HG02623 (cell line): ENCODE results near the gene FGF12.
"Not testable (repeated sequence)": the region's sequence is repeated elsewhere in the genome, so short reads cannot be mapped to it uniquely, and the experiment has no call there.

Experiments used
- ATAC-seq: cut with Tn5 transposase; IDR thresholded peaks from one replicate; pipeline ENCODE4 v1.9.1; 2021; ENCODE audit warnings: moderate library complexity; ENCODE audit not compliant: unreplicated experiment

The FGF12 gene

GRCh38 chr3:192727032-192727847, at the start of gene FGF12:
TSS of gene FGF12 (minus strand) at chr3:192727541.
- ATAC-seq: no peak

DNA sequence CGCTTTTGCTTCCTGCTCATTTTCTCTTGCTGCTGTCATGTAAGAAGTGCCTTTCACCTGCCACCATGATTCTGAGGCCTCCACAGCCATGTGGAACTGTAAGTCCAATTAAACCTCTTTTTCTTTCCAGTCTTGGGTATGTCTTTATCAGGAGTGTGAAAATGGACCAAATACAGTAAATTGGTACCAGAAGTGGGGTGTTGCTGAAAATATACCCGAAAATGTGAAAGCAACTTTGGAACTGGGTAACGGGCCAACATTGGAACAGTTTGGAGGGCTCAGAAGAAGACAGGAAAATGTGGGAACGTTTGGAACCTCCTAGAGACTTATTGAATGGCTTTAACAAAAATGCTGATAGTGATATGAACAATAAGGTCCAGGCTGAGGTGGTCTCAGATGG, 47.0 kb upstream of the FGF12 start:
- ATAC-seq: not testable (repeated sequence)

GRCh38 chr3:192772240-192772894, 45.0 kb upstream of the FGF12 start:
- ATAC-seq: no peak

GRCh38 chr3:192758654-192759053, 31.3 kb upstream of the FGF12 start:
- ATAC-seq: no peak

- ATAC-seq: no peak
These were observed 23.8 kb upstream of the FGF12 start for GRCh38 chr3:192751148-192751547.

DNA sequence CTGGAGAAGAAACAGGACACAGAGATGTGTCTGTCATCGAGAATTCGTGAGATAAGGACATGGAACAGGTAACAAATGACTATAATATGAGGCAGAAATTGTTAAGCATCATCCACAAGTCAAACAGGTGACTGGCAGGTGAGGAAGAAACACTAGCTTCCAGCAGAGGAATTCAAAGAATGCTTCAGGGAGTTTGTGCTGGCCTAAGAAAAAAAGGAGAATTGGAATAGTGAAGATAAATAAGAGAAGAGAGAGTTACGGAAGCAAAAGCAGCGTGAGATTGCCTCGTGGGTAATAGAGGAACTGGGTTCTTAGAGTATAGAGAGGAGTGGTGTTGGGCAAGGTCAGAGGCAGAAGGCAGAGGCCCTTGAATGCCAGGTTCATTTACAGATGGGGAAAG, 22.9 kb upstream of the FGF12 start:
- no peak for ATAC-seq

DNA sequence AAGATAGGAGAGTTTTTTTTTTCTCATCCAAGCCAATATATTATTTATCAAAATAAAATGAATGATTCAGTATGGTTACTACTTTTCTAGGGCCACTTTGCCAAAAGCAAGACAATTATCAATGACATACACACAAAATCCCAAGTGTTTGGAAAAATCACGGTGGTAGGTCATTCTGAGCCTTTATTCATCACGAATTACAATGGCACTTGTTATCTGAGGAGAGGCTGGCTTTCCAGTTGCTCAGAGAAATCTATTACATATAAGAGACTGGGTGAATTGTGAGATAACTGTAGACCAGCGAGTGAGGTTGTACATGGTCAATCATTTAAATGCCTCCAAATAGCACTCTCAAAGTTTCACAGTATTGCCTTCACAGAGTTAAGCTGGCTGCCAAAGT, 20.4 kb upstream of the FGF12 start:
- ATAC-seq: no peak

DNA sequence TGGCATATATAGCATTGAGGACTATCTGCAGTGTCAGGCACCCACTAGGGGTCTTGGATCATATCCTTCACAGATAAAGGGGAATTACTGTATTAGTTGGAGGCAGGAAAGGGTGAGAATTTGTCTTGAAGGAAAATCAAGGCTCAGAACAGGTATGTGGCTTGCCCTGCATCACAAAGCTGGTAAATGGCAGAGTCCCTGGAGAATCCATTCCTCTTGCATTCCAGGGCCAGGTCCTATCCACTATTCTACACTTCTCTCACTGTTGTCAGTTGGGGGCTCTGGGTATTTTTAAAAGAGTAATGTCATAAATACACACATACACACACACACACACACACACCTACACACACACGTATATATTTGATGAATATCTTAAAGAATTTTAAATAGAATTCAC, 19.8 kb upstream of the FGF12 start:
- no peak for ATAC-seq

DNA sequence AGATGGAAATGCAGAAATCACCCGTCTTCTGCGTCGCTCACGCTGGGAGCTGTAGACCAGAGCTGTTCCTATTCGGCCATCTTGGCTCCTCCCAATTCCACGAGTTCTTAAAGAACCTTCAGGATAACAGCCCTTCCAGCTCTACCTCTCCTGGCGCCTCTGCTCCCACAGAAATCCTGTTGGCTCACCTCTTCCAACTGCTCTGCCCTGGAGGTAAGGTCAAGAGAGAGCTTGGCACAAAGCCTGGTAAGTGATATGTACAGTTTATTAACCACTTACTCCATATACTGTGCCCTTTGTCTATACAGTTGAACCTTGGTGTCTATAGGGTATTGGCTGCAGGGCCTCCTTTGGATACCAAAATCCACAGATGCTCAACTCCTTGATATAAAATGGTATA, 17.8 kb upstream of the FGF12 start:
- no peak for ATAC-seq

DNA sequence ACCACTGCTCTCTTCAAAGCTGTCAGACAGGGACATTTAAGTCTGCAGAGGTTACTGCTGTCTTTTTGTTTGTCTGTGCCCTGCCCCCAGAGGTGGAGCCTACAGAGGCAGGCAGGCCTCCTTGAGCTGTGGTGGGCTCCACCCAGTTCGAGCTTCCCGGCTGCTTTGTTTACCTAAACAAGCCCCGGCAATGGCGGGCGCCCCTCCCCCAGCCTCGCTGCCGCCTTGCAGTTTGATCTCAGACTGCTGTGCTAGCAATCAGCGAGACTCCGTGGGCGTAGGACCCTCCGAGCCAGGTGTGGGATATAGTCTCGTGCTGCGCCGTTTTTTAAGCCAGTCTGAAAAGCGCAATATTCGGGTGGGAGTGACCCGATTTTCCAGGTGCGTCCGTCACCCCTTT, 17.3 kb upstream of the FGF12 start:
- not testable (repeated sequence) for ATAC-seq

- no peak for ATAC-seq
These were observed 10.2 kb upstream of the FGF12 start for GRCh38 chr3:192737506-192737905.

GRCh38 chr3:192731233-192731632, 3.9 kb upstream of the FGF12 start:
- no peak for ATAC-seq

GRCh38 chr3:192726385-192726784, 956 bp downstream of the FGF12 start:
- ATAC-seq: no peak

- ATAC-seq: no peak
These were observed 7.4 kb downstream of the FGF12 start for GRCh38 chr3:192719964-192720363.

DNA sequence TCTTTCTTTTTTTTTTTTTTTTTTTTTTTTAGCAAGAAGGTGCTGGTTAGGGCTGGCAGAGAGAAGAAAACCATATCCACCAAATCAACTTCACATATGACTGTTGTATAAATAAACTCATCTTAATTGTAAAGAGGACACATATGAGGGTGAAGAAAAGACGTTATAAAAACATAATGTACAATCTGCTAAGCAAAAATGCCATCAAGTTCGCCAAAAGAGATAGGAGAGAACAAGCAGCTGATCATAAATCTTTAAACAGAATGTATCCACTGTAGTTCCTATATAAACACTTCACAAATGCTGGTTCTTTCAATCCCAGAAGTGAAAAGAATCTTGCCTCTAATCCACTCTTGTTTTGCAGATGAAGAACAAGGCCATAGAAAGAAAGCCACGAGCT, 9.2 kb downstream of the FGF12 start:
- ATAC-seq: no peak

GRCh38 chr3:192715126-192715525, 12.2 kb downstream of the FGF12 start:
- ATAC-seq: no peak

DNA sequence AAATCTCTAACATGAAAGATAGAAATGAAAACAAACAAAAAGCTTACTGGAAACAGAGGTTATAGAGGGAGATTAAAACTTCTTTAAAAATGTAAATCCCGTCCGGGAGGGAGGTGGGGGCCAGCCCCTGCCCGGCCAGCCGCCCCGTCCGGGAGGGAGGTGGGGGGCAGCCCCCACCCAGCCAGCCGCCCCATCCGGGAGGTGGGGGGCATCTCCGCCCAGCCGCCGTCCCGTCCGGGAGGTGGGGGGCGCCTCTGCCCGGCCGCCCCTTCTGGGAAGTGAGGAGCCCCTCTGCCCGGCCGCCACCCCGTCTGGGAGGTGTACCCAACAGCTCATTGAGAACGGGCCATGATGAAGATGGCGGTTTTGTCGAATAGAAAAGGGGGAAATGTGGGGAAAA, 16.2 kb downstream of the FGF12 start:
- ATAC-seq: not testable (repeated sequence)

DNA sequence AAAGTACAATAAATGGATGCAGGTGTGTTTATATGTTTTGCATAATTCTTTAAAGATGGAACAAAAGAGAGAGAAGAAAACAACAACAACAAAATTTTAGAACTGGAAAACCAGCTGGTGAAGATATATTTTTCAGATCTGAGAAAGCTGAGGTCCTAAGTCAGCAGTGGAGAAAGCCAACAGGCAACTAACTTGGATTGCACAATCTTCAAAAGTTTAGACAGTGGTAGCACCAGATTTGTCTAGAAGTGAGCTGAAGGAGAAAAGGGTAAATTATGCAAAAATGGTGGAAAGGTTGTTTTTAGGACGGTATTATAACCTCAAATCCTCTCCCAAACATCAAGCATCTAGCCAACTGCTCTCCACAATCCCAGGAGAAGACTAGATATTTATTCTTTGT, 17.0 kb downstream of the FGF12 start:
- no peak for ATAC-seq

GRCh38 chr3:192706272-192706671, 21.1 kb downstream of the FGF12 start:
- ATAC-seq: no peak

GRCh38 chr3:192700885-192701284, 26.5 kb downstream of the FGF12 start:
- ATAC-seq: no peak

GRCh38 chr3:192696943-192697587, 30.3 kb downstream of the FGF12 start:
- ATAC-seq: no peak
